Left ventricle myocardium inferior (tissue), 1 donor: ENCODE results near the gene RABGAP1. TPM values are rescaled to one million over a fixed set of nuclear protein-coding genes. Genes with fewer than 3 reads are reported as not detected.
A peak's percentile ranks its signal among the peaks of the same experiment; 100 is the strongest.

Experiments used
- DNase-seq: peaks from one replicate; pipeline ENCODE4 v3.0.0-alpha.2; 2020
- H3K27ac ChIP-seq: fragments of 200-600 bp; replicated peaks from 2 replicates; pipeline ENCODE4 v1.8.0; 2021
- H3K27me3 ChIP-seq: fragments of 200-600 bp; 2 replicates; pipeline ENCODE4 v1.8.0; 2021; ENCODE audit warnings: low read depth
- H3K36me3 ChIP-seq: fragments of 200-600 bp; 2 replicates; pipeline ENCODE4 v1.8.0; 2021
- H3K4me1 ChIP-seq: fragments of 200-600 bp; 2 replicates; pipeline ENCODE4 v1.8.0; 2021
- H3K4me3 ChIP-seq: fragments of 200-600 bp; 2 replicates; pipeline ENCODE4 v1.8.0; 2021; ENCODE audit warnings: mild to moderate bottlenecking, moderate library complexity
- H3K9me3 ChIP-seq: fragments of 200-600 bp; replicated peaks from 2 replicates; pipeline ENCODE4 v1.8.0; 2021
- intact Hi-C: fragments of 100-400 bp; cut with micrococcal nuclease; formaldehyde crosslinking; loops from one replicate; pipeline ENCODE4 v1.11.0; 2022
- total RNA-seq: library from RNA; stranded (reverse); fragmentation: NEBNext Ultra II Directional; extraction: Animal tissue kit (Norgen Biotek cat#: 25700); gene quantifications from one replicate; pipeline ENCODE4 v1.2.1, GENCODE V29; 2021
- TF ChIP-seq, protein P1 (sequence below): fragments of 200-600 bp; IDR thresholded peaks from 2 replicates; pipeline ENCODE4 v1.8.0; 2021; ENCODE audit warnings: antibody characterized with exemption, mild to moderate bottlenecking, borderline replicate concordance
- donor health status: DM: no; HTN: yes; CAD: no; lungs with severe emphysema.

The RABGAP1 gene
- total RNA-seq, 1 donor from 2014 or later, result 48.2 TPM

- Histone ChIP-seq H3K36me3 (peaks cover 57% of the 10 kb centered on the region), H3K27me3 (no peaks in the 10 kb centered on the region), H3K4me1 (no peaks in the 10 kb centered on the region), H3K4me3 (no peak overlapping the region), H3K9me3 (no peaks in the 10 kb centered on the region), H3K27ac (no peak overlapping the region)
- intact Hi-C loops, result no loop called here
- DNase-seq, result no peak
- TF ChIP-seq, protein P1, sequence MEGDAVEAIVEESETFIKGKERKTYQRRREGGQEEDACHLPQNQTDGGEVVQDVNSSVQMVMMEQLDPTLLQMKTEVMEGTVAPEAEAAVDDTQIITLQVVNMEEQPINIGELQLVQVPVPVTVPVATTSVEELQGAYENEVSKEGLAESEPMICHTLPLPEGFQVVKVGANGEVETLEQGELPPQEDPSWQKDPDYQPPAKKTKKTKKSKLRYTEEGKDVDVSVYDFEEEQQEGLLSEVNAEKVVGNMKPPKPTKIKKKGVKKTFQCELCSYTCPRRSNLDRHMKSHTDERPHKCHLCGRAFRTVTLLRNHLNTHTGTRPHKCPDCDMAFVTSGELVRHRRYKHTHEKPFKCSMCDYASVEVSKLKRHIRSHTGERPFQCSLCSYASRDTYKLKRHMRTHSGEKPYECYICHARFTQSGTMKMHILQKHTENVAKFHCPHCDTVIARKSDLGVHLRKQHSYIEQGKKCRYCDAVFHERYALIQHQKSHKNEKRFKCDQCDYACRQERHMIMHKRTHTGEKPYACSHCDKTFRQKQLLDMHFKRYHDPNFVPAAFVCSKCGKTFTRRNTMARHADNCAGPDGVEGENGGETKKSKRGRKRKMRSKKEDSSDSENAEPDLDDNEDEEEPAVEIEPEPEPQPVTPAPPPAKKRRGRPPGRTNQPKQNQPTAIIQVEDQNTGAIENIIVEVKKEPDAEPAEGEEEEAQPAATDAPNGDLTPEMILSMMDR, result no peak
Observed at GRCh38 chr9:122988920-122989621, 48.3 kb downstream of the RABGAP1 start.

- intact Hi-C loops, result no loop called here
- Histone ChIP-seq H3K36me3 (peaks cover 46% of the 10 kb centered on the region), H3K27ac (no peak overlapping the region)
Observed at GRCh38 chr9:122991370-122991830, 50.6 kb downstream of the RABGAP1 start.

DNA sequence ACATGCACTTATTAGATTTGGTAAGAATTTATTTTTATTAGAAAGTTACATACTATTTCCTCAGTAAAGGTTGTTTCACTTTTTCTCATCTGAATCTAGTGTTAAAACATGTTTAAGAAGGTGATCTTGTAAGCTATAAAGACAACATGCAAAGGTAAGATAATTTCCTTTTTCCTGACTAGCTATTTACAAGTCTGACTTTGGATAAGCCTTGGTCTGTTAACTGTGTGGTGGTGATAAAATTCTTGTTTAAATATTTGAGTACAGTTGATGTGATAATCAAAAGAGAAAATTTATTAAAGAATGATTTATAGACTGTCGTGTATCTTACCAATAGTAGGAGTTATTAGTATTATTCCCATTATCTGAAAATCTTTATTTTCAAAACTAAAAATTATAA is 55.8 kb downstream of the RABGAP1 start:
- intact Hi-C loops, result no loop called here
- H3K27me3 ChIP-seq, result no peaks in the 10 kb centered on the region
- TF ChIP-seq, protein P1, result no peak
- H3K27ac ChIP-seq, result no peak overlapping the region
- peaks cover 58% of the 10 kb centered on the region for H3K36me3 ChIP-seq
- H3K4me1 ChIP-seq, result no peaks in the 10 kb centered on the region
- no peaks in the 10 kb centered on the region for H3K9me3 ChIP-seq
- DNase-seq, result no peak
- no peak overlapping the region for H3K4me3 ChIP-seq

More at GRCh38 chr9:122991370-122991830, 50.6 kb downstream of the RABGAP1 start:
- DNase-seq, result no peak
- Histone ChIP-seq H3K4me1 (no peaks in the 10 kb centered on the region), H3K27me3 (no peaks in the 10 kb centered on the region), H3K4me3 (no peak overlapping the region), H3K9me3 (no peaks in the 10 kb centered on the region)
- TF ChIP-seq, protein P1, result peak; percentile 80

- intact Hi-C loops, result no loop called here
- peaks cover 10% of the 10 kb centered on the region for H3K4me1 ChIP-seq
- TF ChIP-seq, protein P1, result no peak
- DNase-seq, result no peak
- H3K9me3 ChIP-seq, result no peaks in the 10 kb centered on the region
- no peaks in the 10 kb centered on the region for H3K27me3 ChIP-seq
- H3K4me3 ChIP-seq, result no peak overlapping the region
- peaks cover 54% of the 10 kb centered on the region for H3K36me3 ChIP-seq
- H3K27ac ChIP-seq, result no peak overlapping the region
Observed at GRCh38 chr9:122998448-122998847, 57.6 kb downstream of the RABGAP1 start.

DNA sequence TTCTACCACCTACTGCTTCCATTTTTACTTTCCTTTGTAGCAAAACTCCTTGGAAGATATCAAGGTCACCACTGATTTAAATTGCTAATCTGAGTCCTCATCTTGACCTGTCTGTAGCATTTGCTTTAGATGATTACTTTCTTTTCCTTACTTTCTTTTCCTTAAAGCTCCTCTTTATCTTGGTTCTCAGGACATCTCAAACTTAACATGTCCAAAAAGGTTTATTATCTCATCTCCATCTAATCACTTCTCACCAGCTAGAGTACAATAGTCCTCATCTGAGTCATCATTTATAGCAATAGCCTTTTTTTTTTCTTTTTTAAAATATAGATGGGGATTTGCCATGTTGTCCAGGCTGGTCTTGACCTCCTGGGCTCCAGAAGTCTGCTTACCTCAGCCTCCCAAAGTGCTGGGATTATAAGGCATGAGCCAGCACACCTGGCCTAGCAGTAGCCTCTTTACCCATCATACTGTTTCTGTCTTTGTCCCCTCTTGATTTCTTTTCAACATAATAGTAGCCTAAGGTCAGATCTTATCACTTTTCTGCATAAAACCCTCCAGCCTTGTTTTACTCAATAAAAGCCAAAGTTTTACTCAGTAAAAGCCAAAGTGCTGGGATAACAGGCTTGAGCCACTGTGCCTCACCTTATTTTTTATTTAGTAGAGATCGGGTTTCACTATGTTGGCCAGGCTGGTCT is 59.7 kb downstream of the RABGAP1 start:
- Histone ChIP-seq H3K4me1 (peaks cover 17% of the 10 kb centered on the region), H3K36me3 (peaks cover 56% of the 10 kb centered on the region), H3K27me3 (no peaks in the 10 kb centered on the region), H3K4me3 (no peak overlapping the region), H3K27ac (no peak overlapping the region), H3K9me3 (no peaks in the 10 kb centered on the region)
- DNase-seq, result no peak
- intact Hi-C loops, result no loop called here
- TF ChIP-seq, protein P1, result no peak
